Measurements from ENCODE around the gene FBXL4.

Gene FBXL4

DNA sequence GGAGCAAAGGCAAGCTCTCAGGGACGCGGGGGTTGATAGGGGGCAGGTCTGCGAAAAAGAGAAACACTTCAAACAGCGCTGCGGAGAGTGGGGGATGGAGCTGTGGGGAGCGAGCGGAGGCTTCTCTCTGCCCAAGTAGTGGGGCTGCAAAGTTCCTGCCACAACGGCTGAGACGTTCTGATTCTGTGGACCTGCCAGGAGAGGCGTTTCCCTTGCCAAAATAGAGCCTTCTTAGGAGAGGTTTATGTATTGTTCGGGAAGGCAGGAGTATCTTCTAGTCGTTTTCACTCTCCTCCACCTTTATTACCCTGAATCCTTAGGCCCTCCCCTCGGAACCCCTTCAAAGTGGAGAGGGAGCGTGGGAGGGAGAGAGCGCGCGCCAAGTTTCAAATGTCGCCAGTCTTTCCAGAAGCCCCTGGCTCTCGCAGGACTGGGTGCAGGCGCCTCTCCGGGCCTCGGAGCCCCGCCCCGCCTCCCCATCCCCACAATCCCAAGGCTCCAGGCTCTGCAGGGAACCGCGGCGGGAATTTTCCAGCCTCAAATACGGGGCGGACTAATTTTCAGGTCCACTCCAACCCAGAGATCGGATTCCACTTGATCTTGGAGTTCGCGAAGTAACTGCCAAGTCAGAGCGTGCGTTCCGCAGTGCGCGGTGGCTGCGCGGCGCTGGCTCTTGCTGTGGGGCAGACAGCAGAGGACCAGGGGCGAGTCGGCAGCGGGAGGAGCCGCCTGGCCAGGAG lies 123.4 kb downstream of the FBXL4 start:
- no peak for DNase-seq (ENCODE audit: low read depth)

DNA sequence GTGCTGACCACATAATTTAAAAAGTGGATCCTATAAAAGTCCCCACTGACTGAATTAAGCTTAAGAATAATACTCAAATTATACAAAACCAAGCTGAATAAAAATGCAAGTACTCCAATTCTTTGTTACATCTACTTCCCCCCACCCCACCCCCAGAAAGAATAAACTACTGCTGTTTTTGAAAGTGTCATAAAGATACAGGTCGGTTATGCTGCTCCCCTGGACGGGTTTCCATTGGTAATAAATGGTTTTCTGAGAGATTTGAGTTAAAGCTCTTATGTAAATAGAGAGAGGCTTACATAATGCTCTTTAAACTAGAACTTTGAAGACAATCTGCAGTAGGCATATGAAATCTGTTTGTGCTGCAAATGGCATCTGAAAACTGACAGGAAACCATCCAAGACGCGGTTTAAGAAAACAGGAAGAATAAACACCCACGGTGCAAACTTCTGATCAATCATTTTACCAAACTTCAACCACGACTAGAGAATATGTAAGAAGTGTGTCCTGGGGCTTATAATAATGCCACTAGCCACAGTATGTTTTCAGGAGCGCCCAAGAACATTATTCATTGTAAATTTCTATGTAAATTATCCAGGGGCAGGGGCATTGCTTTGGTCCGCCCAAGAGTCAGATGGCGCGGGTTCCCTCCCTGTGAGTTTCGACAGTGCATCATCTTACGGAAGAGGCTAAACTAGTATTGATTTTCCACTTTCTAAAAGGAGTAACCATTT lies 124.2 kb downstream of the FBXL4 start:
- DNase-seq (ENCODE audit: low read depth) = no peak

DNA sequence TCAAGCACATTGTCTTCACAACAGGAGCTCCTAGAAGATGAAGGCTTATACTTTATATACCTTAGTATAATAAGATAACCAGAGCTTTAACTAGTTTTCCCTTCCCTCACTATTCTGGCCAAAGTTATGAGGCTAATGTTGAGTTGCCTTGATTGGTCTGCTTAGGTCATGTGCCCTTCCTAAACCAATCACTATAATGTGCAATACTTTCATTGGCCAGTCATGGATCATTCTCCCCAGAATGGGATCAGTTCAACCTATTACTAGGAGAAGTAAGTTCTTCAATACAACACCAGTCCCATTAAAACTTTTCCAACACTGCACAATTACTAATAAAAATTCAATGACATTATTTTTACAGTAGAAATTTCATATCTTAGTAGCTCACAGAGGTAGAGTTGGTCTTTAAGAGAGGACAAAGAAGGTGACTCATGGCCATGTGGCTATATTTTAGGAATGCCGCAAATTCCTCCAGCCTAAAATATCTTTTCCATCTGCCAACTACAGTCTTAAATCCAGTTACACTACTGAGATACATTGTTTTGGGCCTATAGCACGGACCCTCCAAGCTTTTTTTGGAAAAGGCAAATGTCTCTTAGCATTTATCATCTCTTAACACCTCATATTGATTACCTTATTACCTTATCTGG lies 125.9 kb downstream of the FBXL4 start:
- no peak for DNase-seq (ENCODE audit: low read depth)
